CD4-positive, alpha-beta T cell treated with Interleukin-15 for 4 hours (primary cell): Measurements from ENCODE around the gene PHB1.

Source experiments
- DNase-seq: peaks from one replicate; pipeline ENCODE4 v3.0.0-alpha.2; 2020; ENCODE audit warnings: low spot score

Gene PHB1

DNA sequence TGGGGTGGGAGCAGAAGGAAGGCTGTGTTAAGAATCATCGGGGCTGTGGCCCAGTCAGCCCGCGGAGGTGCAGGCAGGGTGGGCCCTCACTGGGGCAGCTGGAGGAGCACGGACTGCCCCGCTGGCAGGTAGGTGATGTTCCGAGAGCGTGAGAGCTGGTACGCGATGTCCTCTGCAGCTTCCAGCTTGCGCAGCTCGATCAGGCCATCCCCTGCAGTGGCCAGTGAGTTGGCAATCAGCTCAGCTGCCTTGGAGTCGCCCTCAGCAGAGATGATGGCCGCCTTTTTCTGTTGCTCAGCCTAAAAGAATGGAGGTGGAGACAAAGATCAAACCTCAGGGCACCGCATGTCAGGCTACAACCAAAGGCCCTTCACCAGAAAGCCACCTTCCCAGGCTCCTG, 9.8 kb downstream of the PHB1 start:
- no peak for DNase-seq

DNA sequence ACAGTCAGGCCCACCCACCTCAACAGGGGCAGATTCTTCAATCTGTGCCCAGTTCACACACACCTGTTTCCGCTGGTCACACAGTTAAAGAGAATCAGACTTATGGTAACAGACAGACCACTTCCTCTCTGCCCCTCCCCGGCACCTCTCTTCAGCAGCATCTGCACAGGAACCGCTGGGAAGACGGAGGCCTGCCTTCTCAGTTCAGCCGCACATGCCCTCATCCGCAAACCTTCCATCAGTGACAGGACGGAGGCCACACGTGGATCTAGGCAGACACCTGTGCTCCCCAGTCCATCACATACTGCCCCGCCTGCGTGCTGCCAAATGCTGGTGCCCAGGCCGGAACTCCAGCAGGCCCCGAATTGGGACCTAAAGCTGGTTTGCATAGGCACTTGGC, 10.3 kb downstream of the PHB1 start:
- no peak for DNase-seq

DNA sequence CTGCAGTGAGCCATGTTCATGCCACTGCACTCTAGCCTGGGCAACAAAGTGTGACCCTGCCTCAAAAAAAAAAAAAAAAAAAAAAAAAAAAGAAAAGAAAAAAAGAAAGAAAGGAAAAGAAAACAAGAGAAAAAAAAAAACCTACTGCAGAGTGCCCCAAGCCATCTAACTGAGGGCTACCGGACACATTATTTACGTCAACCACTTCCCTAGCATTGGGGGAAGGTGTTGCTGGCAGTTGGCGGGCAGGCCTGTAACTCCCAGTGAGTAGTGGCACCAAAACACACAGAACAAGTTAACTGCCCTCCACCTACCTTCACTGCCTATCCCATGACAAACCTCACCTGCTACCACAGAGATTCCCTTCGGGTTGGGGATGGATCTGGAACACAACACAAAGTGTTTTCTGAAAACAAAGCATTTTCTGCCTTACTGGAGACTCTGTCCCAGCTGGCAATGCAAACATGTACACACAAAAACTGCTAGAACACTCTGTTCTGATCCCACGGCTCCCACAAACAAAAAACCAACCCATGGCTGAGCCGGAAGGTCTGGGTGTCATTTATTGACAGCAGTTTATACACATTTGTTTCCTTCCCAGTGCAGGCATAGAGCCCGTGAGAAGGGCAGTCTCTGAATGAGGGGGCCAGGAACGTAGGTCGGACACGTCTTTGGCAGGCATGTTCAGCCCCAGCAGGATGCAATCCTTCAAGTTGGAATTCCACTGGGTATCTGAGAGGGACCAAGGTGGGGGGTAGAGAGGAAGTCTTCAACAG, 11.0 kb downstream of the PHB1 start:
- no peak for DNase-seq

DNA sequence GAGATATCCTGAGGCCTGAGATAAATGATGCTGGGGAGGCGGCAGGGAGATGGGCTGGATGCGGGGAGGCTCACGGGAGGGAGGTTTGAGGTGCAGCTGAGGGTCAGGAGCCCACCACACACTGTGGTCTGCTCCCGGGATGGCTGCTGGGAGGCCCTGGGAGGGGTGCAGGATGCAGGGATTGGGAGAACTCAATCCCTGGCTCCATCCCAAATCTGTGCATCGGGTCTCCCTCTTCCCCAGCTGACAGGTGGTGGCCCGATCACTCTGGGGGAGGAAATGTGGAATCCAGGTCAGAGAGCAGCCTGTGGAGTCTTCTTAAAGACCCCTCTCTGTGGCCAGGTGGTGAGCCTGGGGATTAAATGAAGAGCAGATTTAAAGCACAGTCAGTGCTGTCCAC, 12.0 kb downstream of the PHB1 start:
- DNase-seq = no peak

DNA sequence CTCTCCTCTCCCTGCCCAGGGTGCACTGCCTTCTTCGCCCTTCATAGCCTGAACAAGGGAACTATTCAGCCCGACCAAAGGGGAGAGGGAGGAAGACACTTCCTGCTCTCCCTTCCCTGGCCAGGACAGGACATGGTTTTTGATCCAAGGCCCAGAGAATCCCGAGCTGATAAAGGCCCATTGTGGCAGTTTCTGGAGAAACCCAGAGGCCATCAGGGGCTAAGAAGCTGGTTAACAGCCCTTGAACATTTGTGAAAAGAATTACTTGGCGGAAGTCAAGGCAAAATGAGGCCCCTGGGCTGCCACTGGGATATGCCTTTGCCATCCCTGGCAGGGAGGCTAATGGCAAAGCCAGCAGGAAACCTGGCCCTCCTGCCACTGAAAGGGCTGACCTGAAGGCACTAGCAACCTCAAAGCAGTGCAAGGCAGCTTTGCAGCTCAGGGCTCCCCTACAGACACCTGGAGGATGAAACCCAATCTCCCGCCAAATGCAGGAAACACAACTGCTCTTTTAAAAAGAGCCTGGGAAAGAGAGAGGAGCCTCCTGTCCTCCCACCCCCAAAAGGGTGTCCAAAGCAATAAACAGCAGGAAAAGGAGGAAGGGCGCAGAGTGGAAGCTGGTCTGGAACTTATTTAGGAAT, 12.6 kb downstream of the PHB1 start:
- no peak for DNase-seq

DNA sequence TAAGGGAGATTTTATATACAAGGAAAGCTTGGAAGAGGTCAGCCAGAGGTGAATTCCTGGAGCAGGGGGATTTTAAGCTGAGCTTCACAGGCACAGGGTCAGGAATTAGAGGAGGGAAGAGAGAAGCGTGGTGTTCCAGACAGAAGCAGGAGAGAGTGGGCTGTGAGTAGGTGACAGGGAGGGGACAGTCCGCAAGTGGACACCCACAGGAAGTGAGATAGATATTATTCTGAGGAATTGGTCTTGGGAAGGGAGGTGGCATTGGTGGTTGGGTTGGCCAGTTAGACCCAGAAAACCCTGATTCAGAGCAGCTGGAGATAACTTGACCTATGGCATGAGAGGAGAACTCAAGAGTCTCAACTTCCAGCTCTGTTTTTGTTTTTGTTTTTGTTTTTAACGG, 14.7 kb downstream of the PHB1 start:
- DNase-seq = no peak

DNA sequence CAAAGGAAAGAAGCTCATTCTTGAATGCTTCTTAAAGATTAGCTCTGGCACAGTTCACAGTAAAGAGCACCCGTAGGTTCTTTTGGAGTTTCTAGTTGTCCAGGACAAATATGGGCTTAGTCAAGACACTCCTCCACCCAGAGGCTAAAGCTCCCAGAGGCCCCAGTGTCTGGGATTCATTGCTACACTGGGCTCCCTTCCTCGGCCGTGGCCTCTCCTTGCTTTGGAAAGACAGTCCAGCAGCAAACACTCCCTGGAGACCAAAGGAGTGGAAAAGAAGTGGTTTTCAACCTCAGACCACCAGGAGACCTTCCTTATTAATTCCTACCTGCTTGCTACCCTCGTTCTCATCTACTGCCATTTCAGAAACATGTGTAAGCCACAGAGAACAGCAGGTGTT, 17.1 kb downstream of the PHB1 start:
- no peak for DNase-seq

DNA sequence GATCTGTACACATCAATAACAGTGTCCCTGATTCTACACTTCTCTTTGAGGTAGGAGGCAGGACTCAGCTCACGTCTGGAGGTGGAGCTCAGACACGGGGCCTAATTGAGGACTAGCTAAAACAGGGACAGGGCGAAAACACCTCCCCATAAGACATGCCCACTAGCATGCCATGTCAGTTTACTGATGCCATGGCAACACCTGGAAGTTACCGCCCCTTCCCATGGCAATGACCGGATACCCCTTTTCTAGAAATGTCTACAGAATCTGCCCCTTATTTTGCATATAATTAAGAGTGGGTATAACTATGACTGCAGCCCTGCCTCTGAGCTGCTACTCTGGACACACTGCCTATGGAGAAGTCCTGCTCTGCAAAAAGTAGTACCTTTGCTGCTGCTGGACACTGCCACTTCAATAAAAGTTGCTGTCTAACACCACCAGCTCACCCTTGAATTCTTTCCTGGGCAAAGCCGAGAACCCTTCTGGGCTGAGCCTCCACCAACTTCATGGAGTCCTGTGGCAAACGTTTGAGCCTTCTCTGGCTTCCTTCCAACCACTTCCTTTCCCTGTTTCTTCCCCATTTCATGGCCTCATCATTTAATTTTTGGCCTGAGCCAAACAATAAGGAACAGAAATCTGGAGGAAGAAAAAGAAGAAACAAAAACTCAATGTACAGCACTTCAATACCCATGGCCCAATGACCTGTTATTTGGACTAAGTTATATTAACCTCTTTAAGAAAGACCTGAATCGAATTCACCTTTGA, 21.0 kb downstream of the PHB1 start:
- no peak for DNase-seq

DNA sequence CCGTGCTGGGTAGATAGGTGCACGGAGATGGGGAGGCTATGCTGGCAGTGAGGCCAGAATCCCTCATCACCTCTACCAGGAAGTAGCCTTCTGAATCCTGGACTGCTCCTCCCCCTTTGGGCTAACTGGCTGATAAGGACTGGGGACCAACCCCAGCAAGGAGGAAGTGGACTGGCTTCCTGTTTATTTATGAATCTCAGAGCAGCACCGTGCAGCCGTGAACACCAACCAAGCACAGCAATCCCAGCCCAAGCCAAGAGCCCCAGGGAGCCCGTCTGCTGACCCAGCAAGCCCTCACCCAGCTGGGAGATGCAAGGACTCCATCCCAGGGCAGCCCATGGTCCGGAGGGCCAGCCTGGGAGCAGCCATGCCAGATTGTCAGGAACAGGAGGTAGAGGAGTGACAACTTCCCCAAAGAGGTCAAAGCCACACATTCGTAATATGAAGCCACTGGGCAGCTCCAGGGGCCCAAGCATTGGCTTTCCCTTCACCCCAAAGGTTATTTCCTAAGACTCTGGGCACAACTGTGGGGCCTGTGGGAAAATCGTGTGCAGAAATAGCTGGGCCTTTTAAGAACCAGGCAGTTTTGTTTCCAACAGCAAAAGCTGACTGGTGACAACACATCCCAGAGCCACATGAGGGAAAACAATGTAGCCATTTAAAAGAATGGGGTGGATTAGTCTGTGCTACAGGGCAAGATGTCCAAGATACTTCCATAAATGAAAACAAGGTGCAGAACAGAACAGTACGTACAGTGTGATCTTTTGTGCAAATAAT, 23.9 kb downstream of the PHB1 start:
- peak; percentile 26 for DNase-seq

DNA sequence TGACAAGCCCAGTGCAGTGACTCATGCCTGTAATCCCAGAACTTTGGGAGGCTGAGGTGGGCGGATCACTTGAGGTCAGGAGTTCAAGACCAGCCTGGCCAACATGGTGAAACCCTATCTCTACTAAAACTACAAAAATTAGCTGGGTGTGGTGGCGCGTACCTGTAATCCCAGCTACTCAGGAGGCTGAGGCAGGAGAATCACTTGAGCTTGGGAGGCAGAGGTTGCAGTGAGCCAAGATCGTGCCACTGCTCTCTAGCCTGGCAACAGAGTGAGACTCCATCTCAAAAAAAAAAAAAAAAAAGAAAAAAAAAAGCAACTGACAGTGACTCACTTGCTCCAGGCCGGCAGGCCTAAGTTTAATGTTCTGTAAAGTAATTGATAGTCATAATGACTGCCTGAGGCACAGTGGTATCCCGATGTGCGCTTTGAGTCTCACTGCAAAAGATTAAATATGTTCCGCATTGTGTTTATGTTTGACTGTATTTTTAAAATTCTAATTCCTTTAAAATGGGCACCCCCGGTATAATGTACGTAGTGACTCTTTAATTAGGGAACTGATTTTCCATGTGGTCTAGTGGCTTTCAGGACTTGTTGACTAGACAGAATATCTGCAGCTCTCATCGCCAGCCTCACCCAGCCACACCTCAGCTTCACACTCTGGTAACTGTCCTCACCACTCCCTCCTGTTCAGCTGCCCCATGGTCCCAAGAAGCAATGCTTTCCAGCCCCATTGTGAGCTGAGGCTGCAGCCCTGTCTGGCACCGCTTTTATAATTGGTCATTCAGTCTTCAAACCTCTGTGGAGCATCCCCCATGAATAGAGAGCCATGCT, 25.0 kb downstream of the PHB1 start:
- peak; percentile 39 for DNase-seq

DNA sequence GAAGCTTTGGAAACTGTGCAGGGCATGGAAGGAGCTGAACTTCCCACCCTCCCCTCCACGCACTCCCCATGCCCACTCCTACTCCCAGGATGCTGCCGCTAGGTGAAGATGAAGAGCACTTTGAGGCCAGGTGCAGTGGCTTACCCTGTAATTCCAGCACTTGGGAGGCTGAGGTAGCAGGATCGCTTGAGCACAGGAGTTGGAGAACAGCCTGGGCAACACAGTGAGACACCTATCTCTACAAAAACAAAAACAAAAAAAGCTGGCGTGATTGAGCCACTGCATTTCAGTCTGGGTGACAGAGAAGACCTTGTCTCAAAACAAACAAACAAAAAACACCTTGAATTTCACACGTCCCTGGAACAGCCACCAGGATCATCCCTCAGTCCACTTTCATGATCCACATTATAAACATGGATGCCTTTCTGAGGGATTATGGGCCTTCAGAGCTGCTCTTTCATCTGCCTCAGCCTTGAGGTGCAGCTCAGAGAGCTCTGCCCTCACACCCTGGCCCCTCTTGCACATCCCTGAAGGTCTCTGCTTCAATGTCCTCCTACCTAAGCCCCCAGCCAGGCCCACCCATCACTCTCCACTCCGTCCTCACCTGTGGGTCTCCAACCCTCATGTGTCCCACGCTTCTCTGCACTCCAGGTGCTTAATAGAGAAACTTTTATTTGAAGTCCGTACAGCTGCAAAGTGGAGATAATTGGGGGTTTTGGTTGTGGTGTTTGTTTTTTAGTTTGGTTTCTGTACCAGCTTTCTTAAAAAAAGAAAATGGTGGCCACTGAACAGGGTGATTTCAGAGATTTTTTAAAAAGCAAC, 25.8 kb downstream of the PHB1 start:
- no peak for DNase-seq

DNA sequence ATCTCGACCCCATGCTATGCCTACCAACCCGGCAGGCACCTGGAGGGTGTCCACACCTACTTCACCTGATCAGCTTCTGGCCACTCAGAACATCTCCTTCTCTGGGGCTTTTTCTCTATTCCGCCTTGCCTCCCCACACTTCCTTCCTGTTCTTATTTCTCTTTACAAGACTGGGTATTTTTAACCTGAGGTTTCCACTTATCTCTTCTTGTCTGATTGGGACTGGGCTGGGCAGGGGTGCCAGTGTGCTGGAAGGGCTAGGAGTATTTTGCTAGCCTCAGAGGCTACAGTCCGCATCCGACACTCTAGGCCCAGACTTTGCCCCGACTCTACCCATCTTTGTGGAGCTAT, 26.4 kb downstream of the PHB1 start:
- DNase-seq = peak; percentile 51

DNA sequence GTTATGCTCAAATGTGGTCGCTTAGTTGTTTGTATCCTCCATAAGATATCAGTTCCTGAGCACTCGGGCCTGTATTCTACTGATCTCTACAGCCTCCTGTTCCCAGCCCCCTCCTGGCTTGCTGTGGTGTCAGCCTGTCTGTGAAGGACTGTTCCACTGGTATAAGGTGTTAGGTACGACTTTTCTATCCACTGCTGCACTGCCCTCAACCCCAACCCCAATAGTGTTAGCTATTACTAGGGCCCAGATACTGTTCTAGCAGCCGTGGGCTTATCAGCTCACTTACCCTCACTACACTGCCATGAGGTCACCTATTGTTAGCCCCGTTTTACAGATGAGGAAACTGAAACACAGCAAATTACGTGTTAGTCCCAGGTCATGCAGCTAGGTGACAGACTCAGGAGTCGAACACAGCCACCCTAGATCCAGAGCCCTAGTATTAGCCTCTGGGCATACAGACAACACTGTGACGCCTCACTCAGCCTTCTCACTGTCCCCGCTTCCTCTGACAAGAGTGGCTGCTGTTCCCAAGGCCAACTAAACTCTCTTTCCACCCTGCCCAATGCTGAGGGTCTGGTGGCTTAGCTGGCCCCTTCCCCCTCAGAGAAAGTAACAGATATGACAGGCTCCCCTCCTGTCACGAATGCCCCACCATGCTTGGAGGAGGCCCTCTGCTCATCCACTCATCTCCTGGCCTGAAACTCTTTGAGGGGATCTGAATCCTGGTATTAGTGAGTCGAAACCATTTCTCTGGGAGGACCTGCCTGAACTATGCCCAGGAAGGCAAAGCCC, 27.0 kb downstream of the PHB1 start:
- DNase-seq = peak; percentile 30

DNA sequence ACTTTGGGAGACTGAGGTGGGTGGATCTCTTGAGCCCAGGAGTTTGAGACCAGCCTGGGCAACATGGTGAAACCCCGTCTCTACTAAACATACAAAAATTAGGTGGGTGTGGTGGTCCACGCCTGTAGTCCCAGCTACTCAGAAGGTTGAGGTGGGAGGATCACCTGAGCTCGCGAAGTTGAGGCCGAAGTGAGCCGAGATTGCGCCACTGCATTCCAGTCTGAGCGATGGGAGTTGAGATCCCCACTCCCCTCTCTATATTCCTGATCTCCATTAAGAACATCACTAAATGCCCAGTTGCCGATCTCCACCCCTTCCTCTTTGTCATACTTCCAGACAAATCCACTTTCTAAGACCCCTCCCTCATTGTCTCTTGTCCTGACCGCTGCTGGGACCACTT, 28.3 kb downstream of the PHB1 start:
- DNase-seq = no peak

DNA sequence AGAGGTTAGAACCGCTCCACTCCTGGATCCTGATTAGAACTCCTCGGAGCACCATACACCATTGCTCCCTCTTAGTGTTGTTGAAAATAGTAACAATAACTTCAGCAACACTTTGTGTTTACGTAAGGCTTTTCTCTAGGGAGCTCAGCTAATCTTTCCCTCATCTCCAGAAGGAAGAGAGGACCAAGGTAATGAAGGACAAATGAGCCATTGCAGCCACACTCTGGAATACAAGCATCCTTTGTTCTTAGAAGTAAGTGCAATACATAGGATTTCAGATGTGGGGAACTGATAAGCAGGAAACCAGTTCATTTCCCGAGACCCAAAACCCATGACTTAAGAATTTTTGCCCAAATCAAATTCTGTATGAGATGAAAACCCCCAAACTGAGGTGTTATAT, 29.7 kb downstream of the PHB1 start:
- DNase-seq = no peak

DNA sequence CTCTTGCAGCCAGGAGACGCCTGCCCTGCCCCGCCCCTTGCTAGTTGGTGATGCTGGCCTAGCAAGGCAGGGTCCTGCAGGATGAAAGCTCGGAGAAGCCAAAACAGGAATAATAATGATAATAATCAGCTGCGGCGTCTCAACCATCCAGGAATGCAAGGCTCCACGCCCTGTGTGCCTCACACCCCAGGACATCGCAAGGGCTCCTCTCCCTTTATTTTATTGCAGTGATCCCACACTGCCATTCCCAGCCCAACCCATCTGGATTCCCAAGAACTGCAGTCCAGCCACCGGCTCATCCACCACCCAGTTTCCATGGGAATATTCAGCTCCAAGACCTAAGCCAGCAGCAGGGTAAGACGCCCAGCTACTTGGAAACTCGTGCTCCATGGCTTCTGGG, 31.6 kb downstream of the PHB1 start:
- no peak for DNase-seq

DNA sequence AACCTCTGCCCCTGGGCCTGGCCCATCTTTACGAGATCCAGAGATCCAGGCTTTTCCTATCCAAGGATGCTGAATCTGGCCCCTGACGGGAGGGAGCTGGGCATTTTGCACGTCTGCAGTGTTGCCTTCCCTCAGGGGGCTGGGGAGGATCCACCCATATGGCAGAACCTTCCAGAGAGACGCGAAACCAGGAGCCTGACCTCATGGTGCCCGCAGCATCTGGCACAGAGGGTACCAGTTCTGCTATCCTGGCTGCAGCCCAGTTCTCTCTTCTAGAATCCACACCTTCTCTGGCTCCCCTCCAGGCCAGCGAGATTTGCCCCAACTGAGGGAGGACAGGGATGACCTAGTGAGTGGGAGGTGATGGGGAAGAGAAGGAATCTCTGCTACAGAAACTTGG, 32.1 kb downstream of the PHB1 start:
- DNase-seq = no peak

DNA sequence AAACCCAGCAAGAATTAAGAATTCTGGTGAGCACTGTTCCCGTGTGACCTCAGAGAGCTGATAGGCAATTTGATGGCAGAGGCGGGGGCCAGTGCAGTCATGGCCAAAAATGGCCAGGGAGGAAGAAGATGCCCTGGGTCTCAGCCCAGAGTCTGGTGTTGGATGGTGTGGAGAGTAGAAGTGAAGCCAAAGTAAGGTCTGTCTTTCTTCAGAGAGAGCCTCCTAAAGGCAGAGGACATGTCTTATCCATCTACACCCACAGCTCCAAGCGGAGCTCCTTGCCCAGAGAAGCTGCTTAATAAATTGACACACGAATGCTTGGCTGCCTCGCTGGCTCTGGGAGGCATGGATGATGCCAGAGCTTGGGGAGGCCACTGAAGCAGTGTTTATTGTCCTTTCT, 32.9 kb downstream of the PHB1 start:
- no peak for DNase-seq

DNA sequence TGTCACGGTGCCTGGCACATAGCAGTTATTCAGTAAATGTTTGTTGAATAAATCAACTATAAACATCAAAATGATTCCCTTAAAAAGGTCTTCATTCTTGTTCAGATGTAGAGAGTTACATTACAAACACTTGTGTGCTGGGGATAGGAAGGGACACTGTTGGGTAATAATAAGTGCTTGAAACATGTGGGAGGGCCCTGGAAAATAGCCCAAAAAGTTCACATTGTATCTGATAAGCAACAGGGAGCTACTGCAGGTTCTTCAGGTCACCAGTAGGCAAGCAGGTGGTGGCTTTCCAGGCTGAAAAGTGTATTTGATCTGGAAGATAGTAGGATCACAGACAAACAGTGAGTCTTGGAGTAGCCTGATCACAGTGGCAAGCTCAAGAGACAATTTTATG, 33.6 kb downstream of the PHB1 start:
- DNase-seq = no peak

DNA sequence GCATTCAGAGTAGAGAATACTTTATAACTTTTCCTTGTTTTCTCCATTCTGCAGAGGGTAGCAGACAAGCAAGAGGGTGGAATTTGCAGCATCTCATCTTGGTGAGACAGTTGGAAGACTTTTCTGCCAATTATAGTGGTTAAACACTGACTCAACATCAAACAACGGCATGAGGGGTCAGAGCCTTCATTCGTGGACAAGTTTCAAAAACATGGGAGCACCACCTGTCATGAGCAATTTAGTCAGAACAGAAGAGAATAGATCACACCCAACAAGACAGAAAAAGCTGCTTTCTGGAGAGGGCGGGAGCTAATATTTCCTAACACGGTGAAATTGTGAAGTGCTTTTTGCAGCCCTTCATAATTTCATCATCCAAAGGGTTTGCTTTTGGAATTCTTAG, 34.8 kb downstream of the PHB1 start:
- DNase-seq = no peak
